ENCODE results near the gene CDH13.

The CDH13 gene

DNA sequence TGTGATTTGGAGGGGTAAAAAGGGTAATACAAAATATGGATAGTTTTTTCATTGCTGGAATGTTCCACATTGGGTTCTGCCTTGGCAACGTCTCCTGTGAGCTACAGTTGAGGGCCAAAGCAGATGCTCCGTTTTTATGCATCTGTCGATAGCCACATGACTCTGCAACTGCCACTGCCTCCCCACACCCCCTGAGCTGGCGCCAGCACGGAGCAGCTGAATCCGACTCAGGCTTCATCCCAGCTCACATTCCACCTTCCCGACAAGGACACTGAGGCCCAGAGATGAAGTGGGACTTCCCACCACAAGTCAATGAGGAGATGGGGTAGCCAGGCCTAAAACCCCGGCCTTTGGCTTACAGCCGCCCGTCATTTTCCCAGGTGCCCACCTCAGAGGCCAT, 334.1 kb downstream of the CDH13 start:
- no peak for DNase-seq

DNA sequence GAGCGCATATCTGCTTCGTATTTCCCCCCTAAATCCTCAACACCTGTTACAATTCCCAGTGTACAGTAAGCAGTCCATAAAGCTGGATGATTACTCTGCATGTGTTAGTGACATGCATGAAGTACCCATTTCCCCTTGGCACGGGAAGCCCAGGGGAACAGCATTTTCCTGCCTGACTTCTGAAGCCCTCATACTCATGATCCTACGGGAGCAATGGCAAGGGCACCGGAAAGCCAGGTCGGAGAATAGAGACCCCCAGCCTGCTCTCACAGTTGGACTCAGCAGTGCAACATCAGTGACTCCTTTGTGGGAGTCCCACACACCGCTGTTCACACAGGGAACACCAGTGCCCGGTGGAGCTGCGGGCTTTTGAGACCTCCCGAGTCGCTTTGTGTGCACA, 336.9 kb downstream of the CDH13 start:
- DNase-seq: no peak

DNA sequence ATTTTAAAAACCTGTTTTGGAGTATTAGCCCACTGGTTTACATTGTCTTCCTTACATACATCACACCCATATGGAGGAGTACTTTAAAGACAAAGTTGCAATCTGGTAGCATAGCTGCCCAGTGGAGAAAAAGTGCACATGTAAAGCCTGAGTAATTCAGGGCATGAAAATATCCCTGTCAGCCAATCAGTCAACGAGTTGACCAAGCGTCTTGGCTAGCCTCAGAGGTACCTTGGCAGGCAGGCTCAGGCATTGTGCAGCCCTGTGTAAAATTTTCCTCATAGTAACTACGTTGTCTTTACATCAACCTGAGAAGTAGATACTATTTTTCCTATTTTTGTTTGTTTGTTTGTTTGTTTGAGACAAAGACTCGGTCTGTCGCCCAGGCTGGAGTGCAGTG, 339.0 kb downstream of the CDH13 start:
- DNase-seq: no peak

DNA sequence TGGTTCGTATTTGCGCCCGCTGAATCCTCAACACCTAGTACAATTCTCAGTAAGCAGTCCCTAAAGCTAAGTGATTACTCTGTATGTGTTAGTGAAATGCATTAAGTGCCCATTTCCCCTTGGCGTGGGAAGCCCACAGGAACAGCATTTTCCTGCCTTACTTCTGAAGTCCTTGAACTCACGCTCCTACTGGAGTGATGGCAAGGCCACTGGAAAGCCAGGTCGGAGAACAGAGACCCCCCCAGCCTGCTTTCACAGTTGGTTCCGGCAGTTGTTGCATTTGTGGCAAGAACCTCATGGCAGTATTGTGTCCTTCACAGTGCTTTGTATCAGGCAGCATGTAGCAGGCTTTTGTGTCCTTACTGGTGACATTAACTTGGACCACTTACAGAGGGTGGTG, 340.7 kb downstream of the CDH13 start:
- DNase-seq: no peak

DNA sequence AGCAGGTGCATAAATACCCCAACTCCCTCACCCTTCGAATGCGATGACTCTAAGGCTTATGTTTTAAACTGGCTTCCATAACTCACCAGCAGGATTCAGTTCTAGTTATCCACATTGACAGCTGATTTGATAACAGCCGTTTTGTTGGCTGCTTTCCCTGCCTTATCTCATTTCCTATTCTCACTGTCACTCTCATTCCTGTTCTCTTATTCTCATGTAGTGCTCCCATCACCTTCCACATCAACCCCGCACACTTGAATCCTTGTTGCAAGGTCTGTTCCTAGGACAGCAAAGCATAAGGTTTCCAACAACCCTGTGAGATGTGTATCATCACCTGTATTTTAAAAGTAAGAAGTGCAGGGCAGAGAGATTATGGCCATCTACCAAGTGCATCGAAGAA, 344.4 kb downstream of the CDH13 start:
- no peak for DNase-seq

DNA sequence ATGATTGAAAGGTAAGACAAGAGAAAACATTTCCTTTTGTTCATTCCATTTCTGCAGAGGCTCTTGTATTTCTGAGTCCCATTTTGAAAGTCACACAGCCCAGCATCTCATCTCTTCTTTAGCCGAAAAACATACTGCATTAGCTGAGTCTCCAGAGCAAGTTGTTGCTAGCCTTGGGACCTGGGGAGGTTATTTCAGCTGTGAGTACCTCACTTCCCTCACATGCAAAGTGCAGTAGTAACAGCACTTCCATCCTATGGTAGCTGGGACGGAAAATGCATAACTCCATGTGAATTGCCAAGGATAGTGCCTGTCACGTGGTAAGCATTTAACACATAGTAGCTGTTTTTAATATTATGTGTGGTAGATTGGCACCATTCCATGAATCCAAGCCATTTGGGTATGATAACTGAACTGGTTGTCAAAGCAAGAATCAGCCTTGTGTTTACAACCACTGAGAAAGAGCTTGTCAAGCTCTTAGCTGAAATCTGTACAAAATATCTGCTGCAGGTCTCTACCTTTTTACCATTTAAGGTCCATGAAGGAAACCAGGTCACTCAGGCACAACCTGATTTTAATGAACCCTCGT, 345.7 kb downstream of the CDH13 start:
- DNase-seq: no peak

DNA sequence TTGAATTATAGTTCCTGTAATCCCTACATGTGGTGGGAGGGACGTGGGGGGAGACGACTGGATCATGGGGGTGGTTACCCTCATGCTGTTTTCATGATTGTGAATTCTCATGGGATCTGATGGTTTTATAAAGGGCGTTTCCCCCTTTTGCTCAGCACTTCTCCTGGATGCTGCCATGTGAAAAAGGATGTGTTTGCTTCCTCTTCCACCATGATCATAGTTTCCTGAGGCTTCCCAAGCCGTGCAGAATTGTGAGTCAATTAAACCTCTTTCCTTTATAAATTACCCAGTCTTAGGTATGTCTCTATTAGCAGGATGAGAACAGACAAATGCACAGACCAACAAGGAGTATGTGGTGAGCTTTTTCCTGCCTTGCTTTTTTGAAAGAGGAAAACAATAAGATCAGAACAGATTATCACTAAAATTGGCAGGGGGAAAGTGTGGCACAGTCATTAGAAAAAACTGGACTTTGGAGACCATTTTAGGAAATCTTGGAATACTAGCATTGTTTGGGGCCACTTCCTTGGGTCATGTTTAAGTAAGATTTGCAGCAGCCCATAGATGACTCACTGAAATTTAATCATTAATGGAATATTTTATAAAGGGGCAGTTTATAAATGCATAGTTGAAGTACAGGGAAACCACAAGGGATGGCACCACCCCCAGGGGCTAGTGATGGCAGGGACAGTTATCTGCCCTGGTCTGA, 352.8 kb downstream of the CDH13 start:
- DNase-seq: no peak

DNA sequence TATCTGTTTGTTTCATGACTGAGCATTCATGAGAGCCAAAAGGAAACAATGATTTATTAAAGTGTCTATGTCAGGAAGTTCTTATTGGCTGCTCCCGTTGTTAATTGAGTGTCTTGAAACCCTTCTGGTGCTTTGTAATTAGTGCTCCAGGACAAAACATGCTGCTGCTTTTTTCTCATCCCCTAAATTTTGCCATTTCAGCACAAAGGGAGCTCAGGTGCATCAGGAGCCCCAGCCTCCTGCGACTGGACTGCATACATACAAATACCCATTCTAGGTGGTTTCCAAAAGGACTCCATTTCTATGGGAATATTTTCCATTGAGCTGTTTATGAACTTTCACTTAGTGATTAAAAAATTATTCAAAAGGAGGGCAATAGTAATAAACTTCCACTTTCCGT, 354.0 kb downstream of the CDH13 start:
- no peak for DNase-seq

DNA sequence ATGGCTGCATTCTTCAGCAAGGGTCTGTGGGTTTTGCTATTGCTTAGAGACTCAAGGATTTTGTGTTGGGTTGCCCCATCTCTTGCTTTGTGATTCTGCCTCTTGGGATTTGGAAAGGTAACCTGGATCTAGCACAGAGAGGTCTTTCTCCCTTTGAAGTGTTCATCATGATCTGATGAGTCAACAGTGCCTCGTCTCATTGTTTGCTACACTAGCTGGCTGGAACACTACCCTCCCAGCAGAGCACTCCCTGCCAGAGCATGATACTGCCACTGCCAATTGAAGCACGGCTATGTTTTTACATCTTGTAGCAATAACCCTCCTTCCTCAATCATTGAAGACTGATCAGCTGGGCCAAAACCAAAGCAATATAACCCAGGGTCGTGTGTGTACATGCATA, 361.0 kb downstream of the CDH13 start:
- DNase-seq: no peak

DNA sequence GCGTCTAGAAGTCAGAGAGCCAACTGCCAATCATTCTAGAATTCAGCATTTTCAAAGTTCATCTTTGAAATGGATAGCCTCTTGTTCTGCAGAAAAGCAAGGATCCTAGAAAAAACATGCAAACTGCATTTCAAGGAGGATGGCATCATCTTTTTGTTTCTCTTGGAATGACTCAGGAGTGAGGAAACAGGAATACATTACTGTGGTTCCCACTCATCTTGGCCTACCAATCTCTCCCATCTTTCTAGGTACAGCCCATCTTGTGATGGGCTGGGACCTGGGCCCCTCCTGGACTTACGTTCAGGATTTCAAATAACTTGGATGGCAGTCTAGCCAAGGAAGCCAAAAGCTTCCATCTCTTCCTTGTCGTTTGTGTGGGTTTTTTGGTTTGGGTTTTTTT, 363.4 kb downstream of the CDH13 start:
- DNase-seq: no peak

DNA sequence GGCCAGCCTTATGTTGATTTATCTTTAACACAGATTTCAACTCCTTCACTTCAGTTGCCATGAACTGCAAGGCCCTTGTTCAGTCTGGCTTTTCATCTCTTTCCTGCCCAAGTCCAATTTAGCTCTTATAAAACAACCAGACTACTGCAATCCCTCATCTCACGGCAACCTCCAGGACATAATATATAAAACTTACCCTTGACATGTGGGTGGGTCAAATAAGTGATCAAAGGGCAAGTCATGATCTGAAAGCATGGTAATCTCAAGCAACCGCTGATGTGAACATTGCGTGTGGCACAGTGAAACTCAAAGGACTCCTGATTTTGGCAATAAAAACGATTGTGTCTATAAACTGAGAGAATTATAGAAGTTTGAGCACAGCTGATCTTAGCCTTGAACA, 364.6 kb downstream of the CDH13 start:
- no peak for DNase-seq

DNA sequence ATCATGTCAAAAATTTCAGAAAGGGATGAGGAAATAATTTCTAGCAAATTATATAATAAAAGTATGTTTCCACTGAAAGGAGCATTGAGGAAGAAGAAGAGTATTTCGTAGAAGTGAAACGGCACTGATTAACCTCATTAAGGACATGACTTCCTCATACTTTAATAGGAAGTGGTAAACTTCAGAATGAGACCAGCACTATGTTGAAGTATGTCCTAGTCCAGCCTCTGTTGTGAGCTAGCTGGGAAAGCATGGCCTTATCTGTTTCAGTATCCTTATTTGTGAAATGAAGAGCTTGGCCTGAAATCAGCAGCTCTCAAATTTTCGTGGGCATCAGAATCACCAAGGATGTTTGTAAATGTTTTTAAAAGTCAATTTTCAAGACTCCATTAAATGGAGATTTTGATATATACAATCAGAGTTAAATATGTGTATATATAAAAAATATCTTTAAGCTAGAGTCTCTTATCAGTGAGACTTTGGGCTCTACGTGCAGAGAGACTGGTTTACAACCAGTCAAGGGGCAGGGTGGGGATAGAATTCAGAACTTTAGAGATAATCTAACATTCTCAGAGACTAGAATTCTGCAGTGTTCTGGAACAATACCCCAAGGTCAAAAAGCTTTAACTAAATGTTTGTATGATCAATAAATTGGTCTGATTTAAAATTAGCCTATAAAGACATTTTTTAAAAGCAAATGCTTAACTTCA, 365.4 kb downstream of the CDH13 start:
- DNase-seq: no peak

DNA sequence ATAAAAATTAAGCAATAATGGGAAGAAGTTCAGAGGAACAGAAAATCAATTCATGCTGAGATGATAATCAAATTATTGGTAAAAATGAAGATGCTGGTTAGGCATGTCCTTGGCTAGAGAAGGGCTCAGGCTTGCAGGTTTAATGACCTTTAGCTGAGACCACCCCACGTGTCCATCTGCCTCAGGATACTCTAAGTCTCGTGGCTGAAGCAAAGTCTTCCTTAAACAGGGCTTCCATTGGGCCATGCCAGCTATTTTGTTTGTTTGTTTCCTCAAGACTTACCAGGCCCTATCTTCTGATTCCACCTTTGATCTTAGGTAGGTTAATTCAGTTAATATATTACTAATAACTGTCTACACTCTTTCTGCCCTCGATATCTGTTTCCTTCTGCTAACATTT, 366.0 kb downstream of the CDH13 start:
- DNase-seq: no peak

DNA sequence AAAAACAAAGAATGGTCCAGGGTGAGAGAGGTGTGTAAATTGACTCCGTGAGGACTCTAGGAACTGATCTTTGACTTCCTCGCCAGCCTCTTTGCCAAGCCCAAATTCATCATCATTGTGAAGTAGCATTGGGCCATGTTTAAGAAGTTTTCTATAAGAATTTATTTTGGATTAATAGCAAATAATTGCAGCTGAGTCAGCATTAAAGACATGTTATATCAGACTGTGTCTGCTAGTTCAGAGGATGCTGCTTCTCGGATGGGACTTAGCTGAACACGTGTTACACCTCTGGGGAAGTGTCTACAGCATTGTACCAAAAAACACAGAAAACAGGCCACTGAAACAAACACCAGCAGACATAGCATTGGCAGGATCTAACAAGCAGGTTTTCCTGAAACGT, 366.6 kb downstream of the CDH13 start:
- DNase-seq: no peak

DNA sequence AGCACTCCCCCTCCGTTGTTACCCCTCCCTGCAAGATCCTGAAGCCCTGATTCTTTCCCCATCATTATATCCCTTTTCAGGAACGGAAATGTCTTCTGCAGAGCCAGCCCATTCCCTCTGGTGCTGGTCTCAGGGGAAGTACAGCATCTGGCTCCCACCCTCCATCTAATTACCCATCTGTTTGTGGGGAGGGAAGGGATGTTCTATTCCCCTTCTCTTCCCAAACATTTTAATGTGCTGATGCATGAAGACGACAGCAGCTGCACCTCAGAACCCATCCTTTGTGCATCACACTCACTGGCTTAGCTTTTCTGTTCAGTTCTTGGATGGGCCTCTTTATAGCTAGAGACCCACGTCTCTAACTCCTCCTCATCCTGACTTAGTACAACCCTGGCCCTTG, 367.2 kb downstream of the CDH13 start:
- no peak for DNase-seq

DNA sequence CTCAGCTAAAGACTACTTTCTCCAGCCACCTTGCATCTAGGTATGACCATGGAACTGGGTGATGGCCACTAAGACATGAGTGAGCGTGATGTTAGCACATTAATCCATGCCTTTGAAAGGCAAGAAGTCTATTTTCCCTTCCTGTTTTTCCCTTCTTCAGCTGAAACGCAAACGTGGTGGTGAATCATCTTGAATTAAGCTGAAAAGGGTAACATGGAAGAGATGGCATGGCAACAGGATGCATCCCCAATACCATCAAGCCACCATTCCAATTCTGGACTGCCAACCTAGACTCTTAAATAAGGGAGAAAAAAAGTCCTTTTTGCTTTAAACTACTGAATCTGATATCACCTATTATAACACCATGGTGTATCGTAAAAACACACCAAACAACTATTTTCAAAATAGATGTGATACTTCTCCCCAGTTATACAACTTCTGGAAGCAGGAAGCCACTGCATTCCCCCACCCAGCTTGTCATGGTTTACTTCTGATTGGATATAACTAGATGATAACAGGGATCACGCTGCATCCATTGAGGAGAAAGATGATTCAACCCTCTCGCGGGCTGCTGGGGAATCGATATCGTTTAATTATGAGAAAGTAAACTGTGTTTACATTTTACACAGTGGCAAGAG, 368.6 kb downstream of the CDH13 start:
- no peak for DNase-seq

DNA sequence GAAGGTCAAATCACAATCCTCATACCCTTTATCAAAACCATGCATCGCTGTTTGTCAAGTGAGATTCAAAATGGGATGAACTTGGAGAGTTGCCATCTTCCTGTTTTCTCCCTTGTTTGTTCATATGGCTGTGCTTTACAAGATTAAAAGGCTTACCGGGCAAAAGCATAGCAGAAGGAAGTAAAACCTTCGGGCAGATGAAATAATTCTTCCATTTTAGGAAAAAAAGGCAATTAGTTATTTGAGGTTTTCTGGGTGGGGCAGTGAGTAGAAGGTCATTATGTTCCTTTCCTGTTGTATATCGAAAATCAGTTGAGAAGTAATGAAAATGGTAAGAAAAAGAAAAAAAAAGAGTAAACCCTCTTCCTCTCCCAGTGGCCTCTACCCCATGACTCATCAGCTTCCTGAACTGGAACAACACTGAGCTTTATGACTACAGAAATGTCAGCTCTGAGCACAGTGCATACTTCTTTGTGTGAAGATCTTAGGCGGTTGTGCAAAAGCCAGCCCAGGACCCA, 369.2 kb downstream of the CDH13 start:
- DNase-seq: no peak

DNA sequence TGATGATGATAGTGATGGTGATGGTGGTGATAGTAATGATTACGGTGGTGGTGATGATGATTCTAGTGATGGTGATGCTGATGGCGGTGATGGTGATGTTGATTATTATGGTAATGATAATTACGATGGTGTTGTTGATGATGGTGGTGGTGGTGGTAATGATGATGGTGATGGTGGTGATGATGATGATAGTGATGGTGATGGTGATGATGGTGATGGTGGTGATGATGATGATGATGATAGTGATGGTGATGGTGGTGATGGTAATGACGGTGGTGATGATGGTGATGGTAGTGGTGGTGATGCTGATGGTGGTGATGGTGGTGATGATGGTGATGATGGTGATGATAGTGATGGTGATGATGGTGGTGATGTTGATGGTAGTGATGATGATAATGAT, 370.0 kb downstream of the CDH13 start:
- no peak for DNase-seq

DNA sequence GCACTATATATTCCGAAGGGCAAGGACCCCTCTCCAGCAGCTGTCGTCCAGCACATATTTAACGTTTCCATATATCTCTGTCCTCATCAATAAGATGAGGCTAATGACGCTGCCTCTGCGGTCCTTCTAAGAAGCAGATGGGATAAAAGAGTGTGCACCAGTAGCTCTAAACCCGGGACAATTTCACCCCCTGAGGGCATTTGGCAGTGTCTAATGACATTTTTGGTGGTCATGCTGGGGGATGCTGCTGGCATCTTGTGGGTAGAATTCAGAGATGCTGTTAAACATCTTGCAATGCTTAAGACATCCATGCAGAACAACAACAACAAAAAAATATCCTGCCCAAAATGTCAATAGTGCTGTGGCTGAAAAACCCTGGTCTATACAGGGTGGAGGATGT, 372.9 kb downstream of the CDH13 start:
- no peak for DNase-seq

DNA sequence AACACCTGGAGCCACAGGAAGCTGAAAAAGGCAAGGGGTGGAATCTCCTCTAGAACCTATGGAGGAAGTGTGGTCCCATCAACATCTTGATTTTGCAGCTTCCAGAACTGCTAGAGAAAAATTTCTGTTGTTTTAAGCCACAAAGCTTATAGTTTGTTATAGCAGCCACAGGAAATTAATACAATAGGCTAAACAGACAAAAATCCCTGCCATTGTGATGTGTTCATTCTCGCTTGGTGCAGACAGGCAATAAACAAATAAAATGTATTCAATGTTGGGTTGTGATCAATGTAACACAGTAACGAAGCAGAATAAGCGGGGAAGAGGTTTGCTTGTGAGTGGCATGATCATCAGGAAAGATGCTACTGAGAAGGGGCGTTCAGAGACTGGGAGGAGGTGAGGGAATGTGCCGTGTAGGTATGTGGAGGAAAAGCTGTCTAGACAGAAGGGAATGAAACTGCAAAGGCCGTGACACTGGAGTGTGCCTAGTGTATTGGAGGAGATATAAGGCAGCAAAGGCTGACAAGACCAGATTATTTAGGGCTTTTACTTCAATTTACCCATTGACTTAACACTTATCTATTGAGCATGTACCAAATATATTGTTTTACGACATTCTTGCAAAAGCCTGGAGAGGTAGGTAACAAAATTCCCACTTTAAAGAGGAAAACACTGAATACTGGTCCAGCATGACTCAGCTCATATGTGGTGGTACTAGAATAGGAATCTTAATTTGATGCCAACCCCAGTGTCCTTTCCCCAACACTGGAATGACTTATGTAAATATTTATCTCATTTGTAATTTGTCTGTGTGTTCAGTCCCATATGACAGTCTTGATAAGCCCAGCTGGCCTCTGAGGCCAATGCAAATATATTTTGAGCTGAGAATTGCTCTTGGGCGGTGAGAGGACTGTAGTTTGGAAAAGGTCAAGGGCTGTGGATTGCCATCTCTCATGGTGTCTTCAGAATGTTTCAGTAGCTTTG, 375.9 kb downstream of the CDH13 start:
- no peak for DNase-seq

DNA sequence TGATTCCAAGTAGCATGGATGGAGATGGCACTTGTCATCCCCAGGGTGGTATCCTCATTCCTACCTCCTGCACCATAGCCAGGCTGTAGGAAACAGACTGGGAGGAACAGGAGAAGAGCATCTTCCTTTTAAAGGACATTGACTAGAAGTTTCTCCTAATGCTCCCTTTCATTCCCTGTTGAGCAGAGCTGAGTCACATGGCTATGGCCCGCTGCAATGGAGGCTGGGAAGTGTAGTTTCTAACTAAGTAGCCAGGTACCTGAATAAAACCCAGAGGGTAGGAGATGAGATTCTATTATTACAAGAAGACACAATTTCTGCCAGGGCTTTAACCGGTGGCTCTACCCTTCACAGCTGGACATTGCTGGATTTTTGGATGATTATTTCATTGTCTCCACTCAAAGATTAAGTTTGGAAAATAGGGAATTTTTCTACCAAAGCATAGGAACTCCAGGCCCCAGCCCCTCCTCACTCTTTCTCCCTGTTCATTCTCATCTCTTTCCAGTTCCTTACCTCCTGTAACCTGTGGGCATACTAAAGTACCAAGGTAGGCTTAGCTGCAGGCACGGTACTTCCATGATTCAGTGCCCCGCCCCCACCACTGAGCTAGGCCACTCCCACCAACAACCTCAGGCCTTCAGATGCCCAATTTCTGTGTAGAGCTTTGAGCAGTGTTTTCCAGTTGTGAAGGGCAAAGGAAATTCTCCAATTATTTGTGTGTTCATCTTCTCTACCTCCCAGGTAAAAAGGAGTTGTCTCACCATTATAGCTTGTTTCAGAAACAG, 378.3 kb downstream of the CDH13 start:
- DNase-seq: no peak

Data from CD4-positive, alpha-beta T cell treated with Interleukin-15 for 1 hour (primary cell).